Thyroid gland (tissue), 4 donors: ENCODE results near the gene CTR9. TPM values are rescaled to one million over a fixed set of nuclear protein-coding genes. Genes with fewer than 3 reads are reported as not detected.

Experiments
- DNase-seq, 2 donors: peaks; one replicate each; pipeline ENCODE4 v3.0.0-alpha.2; 2019
- H3K27ac ChIP-seq, 3 donors: fragments of 200-600 bp; sonication (generic); 1 replicate in 2 of 3; 2 replicates in 1 of 3; pipeline ENCODE4 v1.5.1; 2016 to 2019; ENCODE audit warnings: mild to moderate bottlenecking in 1 of 3, moderate library complexity in 1 of 3
- H3K27me3 ChIP-seq: fragments of 200-600 bp; sonication (generic); one replicate; pipeline ENCODE4 v1.5.1; 2019
- H3K36me3 ChIP-seq, 2 donors: fragments of 200-600 bp; sonication (generic); one replicate each; pipeline ENCODE4 v1.5.1; 2016 to 2019
- H3K4me1 ChIP-seq, 2 donors: fragments of 200-600 bp; sonication (generic); one replicate each; pipeline ENCODE4 v1.5.1; 2017 to 2019
- H3K4me3 ChIP-seq, 3 donors: fragments of 200-600 bp; sonication (generic); replicated peaks in 1 of 3; 1 replicate in 2 of 3; 2 replicates in 1 of 3; pipeline ENCODE4 v1.5.1; 2016; ENCODE audit warnings: mild to moderate bottlenecking in 1 of 3
- H3K9me3 ChIP-seq: fragments of 200-600 bp; sonication (generic); one replicate; pipeline ENCODE4 v1.5.1; 2017
- CTCF ChIP-seq, 6 experiments: fragments of 200-600 bp in 3 of 6; fragments of 450-650 bp in 3 of 6; sonication (generic) in 3 of 6; IDR thresholded peaks; one replicate each; pipeline ENCODE4 v1.5.1; 2016 to 2019; ENCODE audit warnings: antibody characterized with exemption in 6 of 6, mild to moderate bottlenecking in 2 of 6, inconsistent platforms in 1 of 6, moderate library complexity in 1 of 6
- POLR2A ChIP-seq, 2 donors: fragments of 450-650 bp; IDR thresholded peaks; one replicate each; pipeline ENCODE4 v1.6.1; 2017; ENCODE audit warnings: antibody characterized with exemption in 2 of 2, mild to moderate bottlenecking in 2 of 2, moderate library complexity in 1 of 2
- WGBS, 2 donors: methylation state at CpG; one replicate each; pipeline ENCODE4 v1.1.5; 2017; 5-methylcytosine and 5-hydroxymethylcytosine counted together
- intact Hi-C: fragments of 100-400 bp; cut with DNase I; formaldehyde crosslinking; loops from one replicate; pipeline ENCODE4 v1.15.1; 2023
- small RNA-seq: library from RNA; depleted of rRNA; stranded (forward); fragments of <200 nt; gene quantifications from one replicate; pipeline ENCODE3, GENCODE V24; 2016
- total RNA-seq, 4 donors: library from RNA; depleted of rRNA; stranded (reverse); fragments of >200 nt; gene quantifications; one replicate each; pipeline ENCODE4 v1.2.3, GENCODE V29; 2016

Gene CTR9
- total RNA-seq, 4 donors from 2014 or later: 28.9 to 35.3 (median 31.7) TPM

GRCh38 chr11:10828402-10828801, 77.4 kb downstream of the CTR9 start:
- Histone ChIP-seq H3K36me3 (no peaks in the 10 kb centered on the region), H3K4me1 (peaks cover under 1 to 5% of the 10 kb centered on the region in 2 donors), H3K9me3 (no peaks in the 10 kb centered on the region), H3K27me3 (no peaks in the 10 kb centered on the region), H3K27ac (no peak overlapping the region), H3K4me3 (no peak overlapping the region)
- TF ChIP-seq CTCF (IDR thresholded peaks at IDR 0.05) (no peak), POLR2A (IDR thresholded peaks at IDR 0.05) (no peak)
- intact Hi-C loops: no loop called here
- WGBS, 2 donors: 93 to 100% methylated on average over 2 of the region's 2 CpGs
- DNase-seq: no peak

GRCh38 chr11:10829139-10829538, 78.1 kb downstream of the CTR9 start:
- no peak for TF ChIP-seq POLR2A (IDR thresholded peaks at IDR 0.05)
- Histone ChIP-seq H3K4me1 (no peaks in the 10 kb centered on the region), H3K4me3 (no peak overlapping the region), H3K27ac (no peak overlapping the region), H3K9me3 (no peaks in the 10 kb centered on the region), H3K27me3 (no peaks in the 10 kb centered on the region), H3K36me3 (no peaks in the 10 kb centered on the region)
- 95 to 96% methylated on average over 4 of the region's 4 CpGs for WGBS, 2 donors
- no peak for DNase-seq
- intact Hi-C loops: no loop called here

Small RNAs within 50 kb of the gene (small RNA-seq; reads per million reads assigned to genes)
- gene RF00019 (not detected), gene SNORD97 (not detected)

Other genes starting within 250 kb of the CTR9 start
- gene RNF141, start 210.1 kb upstream of the CTR9 start, total RNA-seq: 10 to 100 TPM; 32.4 to 45.3 (median 40.7) TPM
- 100 to 1,000 TPM in 1 of 4 donors, 10 to 100 TPM in 3; 27.2 to 185 (median 73.5) TPM for gene LYVE1, start 182.6 kb upstream of the CTR9 start, total RNA-seq
- 10 to 100 TPM in 1 of 4 donors, 1 to 10 TPM in 3; 3.2 to 14.4 (median 5.8) TPM for gene IRAG1, start 57.5 kb upstream of the CTR9 start, total RNA-seq
- gene EIF4G2, start 57.7 kb downstream of the CTR9 start, total RNA-seq: 100 to 1,000 TPM; 501 to 609 (median 578) TPM
- gene ZBED5, start 106.8 kb downstream of the CTR9 start, total RNA-seq: 10 to 100 TPM; 42.9 to 58.6 (median 52.4) TPM